GM12878 (cell line): ENCODE measurements around the gene OPCML. TPM values are rescaled to one million over a fixed set of nuclear protein-coding genes. Genes with fewer than 3 reads are reported as not detected.

Experiments used
- ATAC-seq: fragments of 200-7000 bp; cut with Tn5 transposase; 3 replicates; pipeline ENCODE4 v1.9.1; 2020; ENCODE audit warnings: mild to moderate bottlenecking, moderate library complexity
- BruUV-seq: library from RNA; stranded (reverse); fragments of 400-500 nt; replicated peaks from 2 replicates; lab custom pipeline; 2021; lab: Mats Ljungman, UMichigan
- CTCF ChIA-PET: fragments of 300-600 bp; sonication (Branson Sonifier 250); formaldehyde crosslinking; extraction: SDS; loops from one replicate; lab custom pipeline; 2021; ENCODE audit warnings: inconsistent platforms; lab: Yijun Ruan, JAX
- POLR2A ChIA-PET: fragments of 350-600 bp; formaldehyde crosslinking; extraction: SDS; loops from one replicate; lab custom pipeline; 2021; ENCODE audit warnings: inconsistent platforms; lab: Charles Lee
- RAD21 ChIA-PET: fragments of 300-600 bp; sonication (Branson Sonifier 250); formaldehyde crosslinking; loops from one replicate; lab custom pipeline; 2023; ENCODE audit warnings: antibody characterized with exemption; ENCODE audit not compliant: unreplicated experiment; lab: Charles Lee
- SMC1A ChIA-PET: fragments of 300-600 bp; sonication (Branson Sonifier 250); formaldehyde crosslinking; loops from one replicate; lab custom pipeline; 2023; ENCODE audit not compliant: unreplicated experiment, uncharacterized antibody; lab: Charles Lee
- DNase-seq: peaks from one replicate; pipeline ENCODE4 v3.0.0-alpha.2; 2011; ENCODE audit warnings: low read depth, low spot score
- FAIRE-seq: peaks from 3 replicates; lab custom pipeline; 2011; peaks lifted over from hg19 to GRCh38; lab: Jason Lieb, UNC
- H2AFZ ChIP-seq: 2 replicates; pipeline ENCODE4 v1.6.0; 2011; ENCODE audit warnings: low read depth, low read length, control low read depth; ENCODE audit not compliant: control insufficient read depth
- H3K27ac ChIP-seq: 2 replicates; pipeline ENCODE4 v1.5.1; 2011; ENCODE audit warnings: control low read depth; ENCODE audit not compliant: control insufficient read depth, insufficient read depth
- H3K27me3 ChIP-seq, 2 experiments: replicated peaks in 1 of 2; 2 replicates each; pipeline versions ENCODE4 v1.6.0 to v1.6.1; 2011; ENCODE audit warnings: low read length in 1 of 2; ENCODE audit not compliant: control insufficient read depth in 2 of 2, insufficient read depth in 2 of 2
- H3K36me3 ChIP-seq, 2 experiments: 2 replicates each; pipeline ENCODE4 v1.5.1; 2011; ENCODE audit warnings: low read length in 1 of 2; ENCODE audit not compliant: control insufficient read depth in 2 of 2, insufficient read depth in 2 of 2
- H3K4me1 ChIP-seq: 2 replicates; pipeline ENCODE4 v1.6.1; 2011; ENCODE audit warnings: mild to moderate bottlenecking, low read length, moderate library complexity, mixed read lengths; ENCODE audit not compliant: control insufficient read depth, insufficient read depth
- H3K4me2 ChIP-seq: 2 replicates; pipeline ENCODE4 v1.6.0; 2011; ENCODE audit warnings: control low read depth; ENCODE audit not compliant: control insufficient read depth, insufficient read depth
- H3K4me3 ChIP-seq: fragments of 200-600 bp; sonication (generic); 2 replicates; pipeline ENCODE4 v1.5.1; 2016
- H3K79me2 ChIP-seq: 2 replicates; pipeline ENCODE4 v1.6.0; 2011; ENCODE audit warnings: low read length; ENCODE audit not compliant: control insufficient read depth, insufficient read depth
- H3K9ac ChIP-seq: 2 replicates; pipeline ENCODE4 v1.8.0; 2011; ENCODE audit warnings: low read length, control low read depth, mixed read lengths; ENCODE audit not compliant: control insufficient read depth, insufficient read depth
- H3K9me3 ChIP-seq: replicated peaks from 3 replicates; pipeline ENCODE4 v1.5.1; 2011; ENCODE audit warnings: mild to moderate bottlenecking, low read length; ENCODE audit not compliant: control insufficient read depth, insufficient read depth
- H4K20me1 ChIP-seq: 2 replicates; pipeline ENCODE4 v1.6.0; 2011; ENCODE audit not compliant: control insufficient read depth, insufficient read depth
- BCL11A ChIP-seq: IDR thresholded peaks from 2 replicates; pipeline ENCODE4 v1.6.1; 2011; ENCODE audit warnings: low read depth, low read length
- BMI1 ChIP-seq: fragments of 450-650 bp; IDR thresholded peaks from 2 replicates; pipeline ENCODE4 v1.6.1; 2016; ENCODE audit warnings: mild to moderate bottlenecking, moderate library complexity, borderline replicate concordance
- CREB1 ChIP-seq: IDR thresholded peaks from 2 replicates; pipeline ENCODE4 v1.6.1; 2012; ENCODE audit warnings: low read depth, mild to moderate bottlenecking, inconsistent platforms
- CUX1 ChIP-seq: IDR thresholded peaks from 2 replicates; pipeline ENCODE4 v1.6.1; 2012; ENCODE audit warnings: improper control_type of control experiment, low read depth, low read length; ENCODE audit not compliant: insufficient replicate concordance
- E2F4 ChIP-seq: IDR thresholded peaks from 2 replicates; pipeline ENCODE4 v1.6.1; 2012; ENCODE audit warnings: low read depth, low read length, improper control_type of control experiment
- EGR1 ChIP-seq, 2 experiments: IDR thresholded peaks; 1 replicate in 1 of 2; 2 replicates in 1 of 2; pipeline ENCODE4 v1.6.1; 2011 to 2012; ENCODE audit warnings: low read depth in 2 of 2, low read length in 2 of 2, borderline replicate concordance in 1 of 2, mild to moderate bottlenecking in 1 of 2, moderate library complexity in 1 of 2
- IRF4 ChIP-seq: IDR thresholded peaks from 2 replicates; pipeline ENCODE4 v1.6.1; 2011; ENCODE audit warnings: low read depth, low read length
- MLLT1 ChIP-seq: fragments of 450-650 bp; IDR thresholded peaks from 2 replicates; pipeline ENCODE4 v1.6.1; 2016; ENCODE audit warnings: mild to moderate bottlenecking
- POLR2A ChIP-seq: IDR thresholded peaks from 2 replicates; pipeline ENCODE4 v1.6.1; 2011; ENCODE audit warnings: low read depth, mild to moderate bottlenecking, low read length
- RB1 ChIP-seq: fragments of 450-650 bp; formaldehyde crosslinking; IDR thresholded peaks from 2 replicates; pipeline ENCODE4 v1.6.1; 2017; ENCODE audit warnings: mild to moderate bottlenecking, borderline replicate concordance
- RFX5 ChIP-seq: IDR thresholded peaks from 2 replicates; pipeline ENCODE4 v1.6.1; 2011; ENCODE audit warnings: low read depth, low read length, improper control_type of control experiment
- SREBF2 ChIP-seq: IDR thresholded peaks from 2 replicates; pipeline ENCODE4 v1.6.1; 2012; ENCODE audit warnings: mild to moderate bottlenecking, low read length
- STAT1 ChIP-seq: fragments of 450-650 bp; conservative IDR thresholded peaks from 2 replicates; pipeline ENCODE4 v1.6.1; 2014; ENCODE audit warnings: antibody characterized with exemption, mild to moderate bottlenecking
- TAF1 ChIP-seq: IDR thresholded peaks from 2 replicates; pipeline ENCODE4 v1.6.1; 2011; ENCODE audit warnings: mild to moderate bottlenecking, low read depth, low read length, borderline replicate concordance
- TCF12 ChIP-seq: IDR thresholded peaks from 2 replicates; pipeline ENCODE4 v1.6.1; 2011; ENCODE audit warnings: low read depth, mild to moderate bottlenecking, low read length
- TCF7 ChIP-seq: IDR thresholded peaks from 2 replicates; pipeline ENCODE4 v1.6.1; 2014; ENCODE audit warnings: antibody characterized with exemption, borderline replicate concordance
- ZNF217 ChIP-seq: fragments of 450-650 bp; IDR thresholded peaks from 2 replicates; pipeline ENCODE4 v1.6.1; 2017; ENCODE audit warnings: antibody characterized with exemption, mild to moderate bottlenecking
- ZNF384 ChIP-seq: IDR thresholded peaks from 2 replicates; pipeline ENCODE4 v1.6.1; 2012; ENCODE audit warnings: low read depth, mild to moderate bottlenecking, low read length, improper control_type of control experiment, borderline replicate concordance
- WGBS: methylation state at CpG from one replicate; pipeline ENCODE4 v1.1.6; 2016; ENCODE audit warnings: low lambda C conversion rate; ENCODE audit not compliant: insufficient replicate concordance, insufficient coverage; ENCODE audit errors: missing lambda C conversion rate; 5-methylcytosine and 5-hydroxymethylcytosine counted together
- in situ Hi-C: fragments of 300-500 bp; cut with MboI; formaldehyde crosslinking; loops from 9 replicates; pipeline ENCODE4 v1.14.3; 2018; ENCODE audit warnings: mixed read lengths
- intact Hi-C: fragments of 100-400 bp; cut with micrococcal nuclease; formaldehyde crosslinking; loops from one replicate; pipeline ENCODE4 v1.14.2; 2022; ENCODE audit not compliant: unreplicated experiment
- polyA plus RNA-seq, 11 experiments: library from polyadenylated mRNA; depleted of rRNA in 4 of 11; unstranded in 6 of 11; stranded (reverse) in 5 of 11; fragments of >200 nt; fragmentation: Nextera tagmentation in 4 of 11; fragmentation: Illumina TruSeq in 1 of 11; extraction: Ambion mirVana in 4 of 11; extraction: Trizol in 1 of 11; gene quantifications; 1 replicate in 1 of 11; 2 replicates in 10 of 11; pipeline versions ENCODE4 v1.2.1 to v1.2.3, GENCODE V29; 2011 to 2016; ENCODE audit warnings: inconsistent platforms in 2 of 11, missing spikeins in 2 of 11, low read depth in 1 of 11
- total RNA-seq, 4 experiments: library from RNA; depleted of rRNA in 3 of 4; stranded (reverse); fragments of >200 nt in 3 of 4; fragmentation: Illumina TruSeq in 1 of 4; extraction: Trizol in 1 of 4; gene quantifications; 2 replicates each; pipeline versions ENCODE4 v1.2.1 to v1.2.3, GENCODE V29; 2013 to 2021

OPCML gene
- total and polyA plus RNA-seq, 10 of the 15 experiments (the other 5 are each of a cell fraction or from before 2014, with no cell fraction given): 0.84 TPM; not detected in 9

- SMC1A ChIA-PET: interaction anchor here (0.7 to 1.9 kb wide), 6 partner anchors 8 to 112 kb away, joined by 3 to 7 read pairs (median 4); no protein-coding TSS in a partner anchor
- peak; percentile 98 for ATAC-seq
- H3K4me1 ChIP-seq: peaks cover 11% of the 10 kb centered on the region; the same call in 1 of the 2 replicates
- RAD21 ChIA-PET: interaction anchor here (1.0 to 1.1 kb wide), 3 partner anchors 9 to 142 kb away, joined by 3 to 4 read pairs (median 4); no protein-coding TSS in a partner anchor
- no peaks in the 10 kb centered on the region for H3K36me3 ChIP-seq
- BruUV-seq: no TSS peak
- peak; percentile 91 for FAIRE-seq
- H3K9me3 ChIP-seq: peaks cover 6% of the 10 kb centered on the region
- H3K4me3 ChIP-seq: no peak overlapping the region
- peak; percentile 92 for DNase-seq
- no peaks in the 10 kb centered on the region for H3K79me2 ChIP-seq
- no peaks in the 10 kb centered on the region for H4K20me1 ChIP-seq
- H3K27ac ChIP-seq: peak overlapping the region; percentile 79
- H3K9ac ChIP-seq: no peak overlapping the region
- H3K4me2 ChIP-seq: peak overlapping the region; percentile 36; the same call in 1 of the 2 replicates
- peak overlapping the region; percentile 45; the same call in 1 of the 2 replicates for H2AFZ ChIP-seq
- intact Hi-C loops: loop anchor here (5.0 to 10.0 kb wide), 2 partner anchors 96 to 143 kb away; no protein-coding TSS in a partner anchor
- H3K27me3 ChIP-seq: no peaks in the 10 kb centered on the region
- in situ Hi-C loops: no loop called here
- CTCF ChIA-PET: interaction anchor here (0.7 to 2.2 kb wide), 3 partner anchors 9 to 94 kb away, joined by 3 to 11 read pairs (median 3); no protein-coding TSS in a partner anchor
- 0% methylated on average over 2 of the region's 2 CpGs for WGBS
- POLR2A ChIA-PET: no interaction called here
- TF ChIP-seq E2F4 (no peak), IRF4 (peak; percentile 88), STAT1 (no peak), ZNF384 (peak; percentile 84), MLLT1 (peak; percentile 73; the same call in 1 of the 2 replicates), EGR1 (IDR thresholded peaks at IDR 0.05; ENCODE audit: borderline replicate concordance in 1 of 2, low read depth in 2 of 2, low read length in 2 of 2) (no peak), RFX5 (no peak), ZNF217 (peak; percentile 90), TCF7 (0 out of 2 replicates have a peak, but pooled peaks have one; percentile 28), CREB1 (0 out of 2 replicates have a peak, but pooled peaks have one; percentile 31), TCF12 (peak; percentile 84; the same call in 1 of the 2 replicates), POLR2A (no peak), BMI1 (peak; percentile 74; the same call in 1 of the 2 replicates), CUX1 (peak; percentile 82), RB1 (no peak), SREBF2 (no peak), TAF1 (no peak), BCL11A (peak; percentile 86)
These were observed 263.0 kb downstream of the OPCML start for GRCh38 chr11:133269267-133269666.
